Gastrocnemius medialis (tissue), 4 donors: ENCODE results near the gene AJUBA.

Experiments
- POLR2A ChIP-seq, 2 donors: fragments of 450-650 bp; IDR thresholded peaks; one replicate each; pipeline ENCODE4 v1.6.1; 2017; ENCODE audit warnings: antibody characterized with exemption in 2 of 2, mild to moderate bottlenecking in 2 of 2, moderate library complexity in 2 of 2
- TF ChIP-seq, protein P1 (sequence below), 5 experiments: fragments of 450-650 bp in 3 of 5; fragments of 200-600 bp in 2 of 5; sonication (generic) in 2 of 5; IDR thresholded peaks in 4 of 5; conservative IDR thresholded peaks in 1 of 5; 1 replicate in 4 of 5; 2 replicates in 1 of 5; pipeline ENCODE4 v1.5.1; 2016 to 2019; ENCODE audit warnings: antibody characterized with exemption in 5 of 5, mild to moderate bottlenecking in 3 of 5, moderate library complexity in 3 of 5

DNA sequence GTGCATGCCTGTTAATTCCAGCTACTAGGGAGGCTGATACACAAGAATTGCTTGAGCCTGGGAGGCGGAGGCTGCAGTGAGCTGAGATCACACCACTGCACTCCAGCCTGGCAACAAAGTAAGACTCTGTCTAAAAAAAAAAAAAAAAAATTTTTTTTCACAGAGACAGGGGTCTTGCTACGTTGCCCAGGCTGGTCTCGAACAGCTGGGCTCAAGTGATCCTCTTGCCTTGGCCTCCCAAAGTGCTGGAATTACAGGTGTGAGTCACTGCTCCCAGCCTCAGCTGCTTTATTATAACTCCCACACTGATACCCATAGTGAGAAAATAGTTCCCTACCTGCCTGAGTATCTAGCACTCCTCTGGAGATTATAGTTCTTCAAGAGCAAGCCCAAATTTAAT, 36.7 kb downstream of the AJUBA start:
- TF ChIP-seq, protein P1, sequence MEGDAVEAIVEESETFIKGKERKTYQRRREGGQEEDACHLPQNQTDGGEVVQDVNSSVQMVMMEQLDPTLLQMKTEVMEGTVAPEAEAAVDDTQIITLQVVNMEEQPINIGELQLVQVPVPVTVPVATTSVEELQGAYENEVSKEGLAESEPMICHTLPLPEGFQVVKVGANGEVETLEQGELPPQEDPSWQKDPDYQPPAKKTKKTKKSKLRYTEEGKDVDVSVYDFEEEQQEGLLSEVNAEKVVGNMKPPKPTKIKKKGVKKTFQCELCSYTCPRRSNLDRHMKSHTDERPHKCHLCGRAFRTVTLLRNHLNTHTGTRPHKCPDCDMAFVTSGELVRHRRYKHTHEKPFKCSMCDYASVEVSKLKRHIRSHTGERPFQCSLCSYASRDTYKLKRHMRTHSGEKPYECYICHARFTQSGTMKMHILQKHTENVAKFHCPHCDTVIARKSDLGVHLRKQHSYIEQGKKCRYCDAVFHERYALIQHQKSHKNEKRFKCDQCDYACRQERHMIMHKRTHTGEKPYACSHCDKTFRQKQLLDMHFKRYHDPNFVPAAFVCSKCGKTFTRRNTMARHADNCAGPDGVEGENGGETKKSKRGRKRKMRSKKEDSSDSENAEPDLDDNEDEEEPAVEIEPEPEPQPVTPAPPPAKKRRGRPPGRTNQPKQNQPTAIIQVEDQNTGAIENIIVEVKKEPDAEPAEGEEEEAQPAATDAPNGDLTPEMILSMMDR (IDR thresholded peaks at IDR 0.05 in 4 of 5, conservative IDR thresholded peaks at IDR 0.05 in 1 of 5), result no peak
- no peak for TF ChIP-seq POLR2A (IDR thresholded peaks at IDR 0.05)
